ENCODE data around the gene ATP6V0A4.
"Not testable (repeated sequence)": the region's sequence is repeated elsewhere in the genome, so short reads cannot be mapped to it uniquely, and the experiment has no call there.

Gene ATP6V0A4

GRCh38 chr7:138802706-138803105 is 4.7 kb upstream of the ATP6V0A4 start:
- DNase-seq (ENCODE audit: low spot score) = no peak

GRCh38 chr7:138801256-138801655 is 3.3 kb upstream of the ATP6V0A4 start:
- no peak for DNase-seq (ENCODE audit: low spot score)

GRCh38 chr7:138799336-138800000 is 1.5 kb upstream of the ATP6V0A4 start:
- DNase-seq (ENCODE audit: low spot score) = no peak

- DNase-seq (ENCODE audit: low spot score) = no peak
These were observed 840 bp upstream of the ATP6V0A4 start for GRCh38 chr7:138798836-138799235.

- DNase-seq (ENCODE audit: low spot score) = not testable (repeated sequence)
These were observed 950 bp downstream of the ATP6V0A4 start for GRCh38 chr7:138797046-138797445.

- DNase-seq (ENCODE audit: low spot score) = no peak
These were observed 1.9 kb downstream of the ATP6V0A4 start for GRCh38 chr7:138796038-138796615.

GRCh38 chr7:138785587-138786437 is 12.2 kb downstream of the ATP6V0A4 start:
- no peak for DNase-seq (ENCODE audit: low spot score)

- no peak for DNase-seq (ENCODE audit: low spot score)
These were observed 13.3 kb downstream of the ATP6V0A4 start for GRCh38 chr7:138784692-138785091.

GRCh38 chr7:138781004-138781403 is 17.0 kb downstream of the ATP6V0A4 start:
- DNase-seq (ENCODE audit: low spot score) = no peak

GRCh38 chr7:138776166-138776833 is 21.7 kb downstream of the ATP6V0A4 start:
- DNase-seq (ENCODE audit: low spot score) = no peak

GRCh38 chr7:138773817-138774216 is 24.2 kb downstream of the ATP6V0A4 start:
- DNase-seq (ENCODE audit: low spot score) = no peak

- DNase-seq (ENCODE audit: low spot score) = no peak
These were observed 24.8 kb downstream of the ATP6V0A4 start for GRCh38 chr7:138773176-138773575.

- DNase-seq (ENCODE audit: low spot score) = no peak
These were observed 27.1 kb downstream of the ATP6V0A4 start for GRCh38 chr7:138770904-138771303.

- no peak for DNase-seq (ENCODE audit: low spot score)
These were observed 29.8 kb downstream of the ATP6V0A4 start for GRCh38 chr7:138768241-138768640.

- no peak for DNase-seq (ENCODE audit: low spot score)
These were observed 41.3 kb downstream of the ATP6V0A4 start for GRCh38 chr7:138756591-138757242.

GRCh38 chr7:138755842-138756590 is 42.0 kb downstream of the ATP6V0A4 start:
- DNase-seq (ENCODE audit: low spot score) = no peak

- DNase-seq (ENCODE audit: low spot score) = no peak
These were observed 42.7 kb downstream of the ATP6V0A4 start for GRCh38 chr7:138755331-138755747.

GRCh38 chr7:138753610-138754009 is 44.4 kb downstream of the ATP6V0A4 start:
- DNase-seq (ENCODE audit: low spot score) = no peak

- DNase-seq (ENCODE audit: low spot score) = no peak
These were observed 44.9 kb downstream of the ATP6V0A4 start for GRCh38 chr7:138753150-138753518.

GRCh38 chr7:138752518-138753149 is 45.4 kb downstream of the ATP6V0A4 start:
- no peak for DNase-seq (ENCODE audit: low spot score)

Measured in hematopoietic multipotent progenitor cell treated with erythropoietin and hydrocortisone succinate and interleukin-3 and kit ligand, for 15 days (in vitro differentiated cells).